ENCODE measurements around the gene AGTR2.
"Not testable (repeated sequence)": the region's sequence is repeated elsewhere in the genome, so short reads cannot be mapped to it uniquely, and the experiment has no call there.

Gene AGTR2, protein sequence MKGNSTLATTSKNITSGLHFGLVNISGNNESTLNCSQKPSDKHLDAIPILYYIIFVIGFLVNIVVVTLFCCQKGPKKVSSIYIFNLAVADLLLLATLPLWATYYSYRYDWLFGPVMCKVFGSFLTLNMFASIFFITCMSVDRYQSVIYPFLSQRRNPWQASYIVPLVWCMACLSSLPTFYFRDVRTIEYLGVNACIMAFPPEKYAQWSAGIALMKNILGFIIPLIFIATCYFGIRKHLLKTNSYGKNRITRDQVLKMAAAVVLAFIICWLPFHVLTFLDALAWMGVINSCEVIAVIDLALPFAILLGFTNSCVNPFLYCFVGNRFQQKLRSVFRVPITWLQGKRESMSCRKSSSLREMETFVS

DNA sequence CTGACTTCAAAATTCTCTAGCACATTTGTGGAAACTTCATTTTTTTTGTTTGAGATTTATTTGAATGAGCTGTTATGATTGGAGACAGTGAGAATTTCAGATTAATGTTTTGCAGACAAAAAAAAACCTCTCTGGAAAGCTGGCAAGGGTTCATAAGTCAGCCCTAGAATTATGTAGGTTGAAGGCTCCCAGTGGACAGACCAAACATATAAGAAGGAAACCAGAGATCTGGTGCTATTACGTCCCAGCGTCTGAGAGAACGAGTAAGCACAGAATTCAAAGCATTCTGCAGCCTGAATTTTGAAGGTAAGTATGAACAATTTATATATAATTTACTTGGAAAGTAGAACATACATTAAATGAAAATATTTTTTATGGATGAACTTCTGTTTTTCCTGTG, at the start of gene AGTR2:
TSS of gene AGTR2 (plus strand) at position 234 of the 400 bp plus-strand sequence. CDS start 1,537 bp downstream, outside the sequence.
- no peak for DNase-seq

GRCh38 chrX:116135277-116135676, 35.3 kb upstream of the AGTR2 start:
- DNase-seq = no peak

DNA sequence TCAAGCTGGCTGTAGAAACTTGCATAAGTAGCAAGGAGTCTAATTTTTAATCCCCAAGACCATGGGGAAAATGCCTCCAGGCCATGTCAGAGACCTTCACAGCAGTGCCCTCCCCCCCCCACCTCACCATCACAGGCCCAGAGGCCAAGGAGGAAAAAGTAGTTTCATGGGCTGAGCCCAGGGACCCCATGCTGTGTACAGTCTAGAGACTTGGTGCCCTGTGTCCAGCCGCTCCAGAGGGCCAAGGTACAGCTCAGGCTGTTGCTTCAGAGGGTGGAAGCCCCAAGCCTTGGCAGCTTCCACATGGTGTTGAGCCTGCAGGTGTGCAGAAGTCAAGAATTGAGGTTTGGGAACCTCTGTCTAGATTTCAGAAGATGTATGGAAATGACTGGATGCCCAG, 29.3 kb upstream of the AGTR2 start:
- not testable (repeated sequence) for DNase-seq

DNA sequence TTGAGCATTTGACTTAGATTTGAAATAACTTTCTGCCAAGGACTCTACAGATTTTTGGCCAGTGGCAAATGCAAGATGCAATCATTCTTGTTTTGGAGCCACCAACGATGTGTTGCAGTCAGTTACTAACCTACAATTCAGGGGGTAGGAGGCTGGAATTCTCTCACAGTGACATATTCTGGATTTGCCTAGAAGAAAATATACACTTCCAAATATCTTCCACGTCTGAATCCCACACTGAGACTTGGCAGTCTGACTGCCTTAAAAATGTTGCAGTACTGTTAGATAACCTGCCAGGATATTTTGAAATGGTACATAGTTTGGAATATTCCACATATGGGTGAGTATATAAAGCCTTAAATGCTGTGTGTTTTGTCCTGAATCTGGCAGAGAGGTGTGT, 27.6 kb upstream of the AGTR2 start:
- DNase-seq = no peak

DNA sequence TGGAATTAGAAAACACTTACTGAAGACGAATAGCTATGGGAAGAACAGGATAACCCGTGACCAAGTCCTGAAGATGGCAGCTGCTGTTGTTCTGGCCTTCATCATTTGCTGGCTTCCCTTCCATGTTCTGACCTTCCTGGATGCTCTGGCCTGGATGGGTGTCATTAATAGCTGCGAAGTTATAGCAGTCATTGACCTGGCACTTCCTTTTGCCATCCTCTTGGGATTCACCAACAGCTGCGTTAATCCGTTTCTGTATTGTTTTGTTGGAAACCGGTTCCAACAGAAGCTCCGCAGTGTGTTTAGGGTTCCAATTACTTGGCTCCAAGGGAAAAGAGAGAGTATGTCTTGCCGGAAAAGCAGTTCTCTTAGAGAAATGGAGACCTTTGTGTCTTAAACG, 2.4 kb downstream of the AGTR2 start:
- no peak for DNase-seq

GRCh38 chrX:116181300-116181699, 10.8 kb downstream of the AGTR2 start:
- no peak for DNase-seq

GRCh38 chrX:116185163-116185562, 14.6 kb downstream of the AGTR2 start:
- DNase-seq = no peak

DNA sequence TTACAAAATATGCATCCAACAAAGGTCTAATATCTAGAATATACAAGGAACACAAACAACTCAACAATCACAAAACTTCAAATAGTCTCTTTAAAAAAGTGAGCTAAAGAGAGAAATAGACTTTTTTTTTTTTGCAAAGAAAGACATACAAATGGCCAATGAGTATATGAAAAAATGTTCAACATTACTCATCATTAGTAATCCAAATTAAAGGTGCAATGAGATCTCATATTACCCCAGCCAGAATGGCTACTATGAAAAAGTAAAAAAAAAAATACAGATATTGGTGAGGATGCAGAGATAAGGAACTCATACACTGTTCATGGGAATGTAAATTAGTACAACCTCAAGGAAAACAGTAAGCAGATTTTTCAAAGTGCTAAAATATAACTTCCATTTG, 24.1 kb downstream of the AGTR2 start:
- DNase-seq = no peak

- DNase-seq = no peak
Measured at GRCh38 chrX:116198235-116198634, 27.7 kb downstream of the AGTR2 start.

GRCh38 chrX:116198810-116199209, 28.3 kb downstream of the AGTR2 start:
- no peak for DNase-seq

DNA sequence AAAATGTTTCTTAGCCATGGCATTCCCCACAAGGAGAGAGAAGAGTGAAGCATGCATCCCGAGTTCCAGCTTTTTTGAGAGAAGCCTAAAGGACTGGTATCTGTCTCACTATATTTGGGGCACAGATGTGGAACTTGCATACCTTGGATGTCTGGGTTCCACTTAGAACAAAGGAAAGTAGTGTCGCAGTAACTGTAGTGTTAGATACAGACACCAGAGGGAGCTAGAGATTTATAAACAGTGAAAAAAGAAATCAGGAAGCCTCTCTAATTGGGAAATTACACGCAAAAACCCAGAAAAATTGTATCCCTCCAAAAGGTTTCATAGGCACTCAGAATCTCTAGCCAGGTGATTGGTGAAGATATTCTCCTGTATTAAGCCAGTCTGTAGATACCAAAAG, 34.4 kb downstream of the AGTR2 start:
- DNase-seq = no peak

GRCh38 chrX:116213262-116213661, 42.7 kb downstream of the AGTR2 start:
- DNase-seq = no peak

GRCh38 chrX:116217080-116217479, 46.5 kb downstream of the AGTR2 start:
- DNase-seq = not testable (repeated sequence)

Measured in NCI-H2081 treated with DMSO at 0.1 percent for 48 hours (cell line).